ENCODE data around the gene COX7A1.
"Not testable (repeated sequence)": the region's sequence is repeated elsewhere in the genome, so short reads cannot be mapped to it uniquely, and the experiment has no call there.

COX7A1 gene

GRCh38 chr19:36152352-36153091, at the start of gene COX7A1:
TSS of gene COX7A1 (minus strand) at chr19:36152447. CDS start at chr19:36152407, 40 bp downstream.
- H3K4me3 ChIP-seq (ENCODE audit: low read depth, low read length): peak within 1 kb of the TSS; percentile 28

GRCh38 chr19:36201684-36202083, 49.4 kb upstream of the COX7A1 start:
- H3K4me3 ChIP-seq (ENCODE audit: low read depth, low read length): no peak overlapping the region

- H3K4me3 ChIP-seq (ENCODE audit: low read depth, low read length): no peak overlapping the region
Measured at GRCh38 chr19:36198119-36198518, 45.9 kb upstream of the COX7A1 start.

- H3K4me3 ChIP-seq (ENCODE audit: low read depth, low read length): no peak overlapping the region
Measured at GRCh38 chr19:36196249-36196648, 44.0 kb upstream of the COX7A1 start.

GRCh38 chr19:36186722-36187121, 34.5 kb upstream of the COX7A1 start:
- not testable (repeated sequence) for H3K4me3 ChIP-seq (ENCODE audit: low read depth, low read length)

GRCh38 chr19:36183245-36183628, 31.0 kb upstream of the COX7A1 start:
- H3K4me3 ChIP-seq (ENCODE audit: low read depth, low read length): no peak overlapping the region

- H3K4me3 ChIP-seq (ENCODE audit: low read depth, low read length): no peak overlapping the region
Measured at GRCh38 chr19:36182612-36183244, 30.5 kb upstream of the COX7A1 start.

- not testable (repeated sequence) for H3K4me3 ChIP-seq (ENCODE audit: low read depth, low read length)
Measured at GRCh38 chr19:36179077-36179476, 26.8 kb upstream of the COX7A1 start.

- not testable (repeated sequence) for H3K4me3 ChIP-seq (ENCODE audit: low read depth, low read length)
Measured at GRCh38 chr19:36173846-36174245, 21.6 kb upstream of the COX7A1 start.

GRCh38 chr19:36172852-36173251, 20.6 kb upstream of the COX7A1 start:
- H3K4me3 ChIP-seq (ENCODE audit: low read depth, low read length): no peak overlapping the region

GRCh38 chr19:36169084-36169760, 17.0 kb upstream of the COX7A1 start:
- H3K4me3 ChIP-seq (ENCODE audit: low read depth, low read length): no peak overlapping the region

- H3K4me3 ChIP-seq (ENCODE audit: low read depth, low read length): no peak overlapping the region
Measured at GRCh38 chr19:36163813-36164212, 11.6 kb upstream of the COX7A1 start.

- no peak overlapping the region for H3K4me3 ChIP-seq (ENCODE audit: low read depth, low read length)
Measured at GRCh38 chr19:36160821-36161596, 8.8 kb upstream of the COX7A1 start.

- H3K4me3 ChIP-seq (ENCODE audit: low read depth, low read length): no peak overlapping the region
Measured at GRCh38 chr19:36153126-36153525, 879 bp upstream of the COX7A1 start.

- peak overlapping the region; percentile 28 for H3K4me3 ChIP-seq (ENCODE audit: low read depth, low read length)
Measured at GRCh38 chr19:36152019-36152351, 262 bp downstream of the COX7A1 start.

GRCh38 chr19:36151144-36152018, 866 bp downstream of the COX7A1 start:
- H3K4me3 ChIP-seq (ENCODE audit: low read depth, low read length): peak overlapping the region; percentile 28

GRCh38 chr19:36150586-36150985, 1.7 kb downstream of the COX7A1 start:
- H3K4me3 ChIP-seq (ENCODE audit: low read depth, low read length): no peak overlapping the region

- no peak overlapping the region for H3K4me3 ChIP-seq (ENCODE audit: low read depth, low read length)
Measured at GRCh38 chr19:36149673-36150406, 2.4 kb downstream of the COX7A1 start.

- no peak overlapping the region for H3K4me3 ChIP-seq (ENCODE audit: low read depth, low read length)
Measured at GRCh38 chr19:36144624-36145023, 7.6 kb downstream of the COX7A1 start.

- H3K4me3 ChIP-seq (ENCODE audit: low read depth, low read length): no peak overlapping the region
Measured at GRCh38 chr19:36142496-36142895, 9.8 kb downstream of the COX7A1 start.
